ENCODE results near the gene NKX2-1. TPM values are rescaled to one million over a fixed set of nuclear protein-coding genes. Genes with fewer than 3 reads are reported as not detected.

Gene NKX2-1
- total RNA-seq, 4 donors from 2014 or later: not detected

DNA sequence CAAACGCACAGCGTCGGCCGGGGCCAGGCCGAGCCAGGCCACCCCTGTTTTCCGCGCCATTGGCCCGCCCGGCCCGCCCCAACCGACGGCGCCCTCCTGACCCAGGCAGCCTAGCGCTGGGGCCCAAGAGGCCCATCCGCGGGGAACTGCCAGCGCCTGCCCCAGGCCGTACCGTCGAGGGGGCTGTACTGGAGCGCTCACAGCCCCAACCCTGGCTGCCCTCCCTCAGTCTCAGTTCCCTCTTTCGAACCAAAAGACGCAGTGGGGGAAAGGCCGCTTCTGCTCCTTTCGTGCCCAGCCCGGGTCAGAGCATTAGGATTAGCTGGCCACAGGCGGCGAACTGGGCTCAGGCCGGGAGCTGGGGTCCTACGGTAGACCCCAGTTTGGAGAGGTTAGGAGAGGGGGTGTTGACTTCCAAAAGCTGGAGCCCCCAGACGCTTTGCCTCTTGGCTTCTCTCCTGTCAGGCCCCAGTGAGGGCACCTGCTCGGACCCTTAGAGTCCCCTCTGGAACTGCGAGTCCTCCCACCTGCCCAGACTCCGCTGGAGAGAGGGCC is 1.9 kb downstream of the NKX2-1 start:
- Histone ChIP-seq H3K4me1 (peaks cover 9 to 34% (median 30%) of the 10 kb centered on the region in 4 donors), H3K4me3 (no peak overlapping the region), H3K27me3 (peaks cover 100% of the 10 kb centered on the region), H3K9me3 (no peaks in the 10 kb centered on the region), H3K27ac (no peak overlapping the region), H3K36me3 (no peaks in the 10 kb centered on the region)
- WGBS, 2 donors (ENCODE audit: low coverage in 1 of 2): 9% methylated on average over 26 of the region's 34 CpGs; no CpG with 5 or more reads in 1 of the 2 donors
- no peak for DNase-seq
- in situ Hi-C loops (cut with MboI; ENCODE audit: low pct_ligation_motif_present in 1 of 4, low pct_unique_long_range_greater_than_20kb in 1 of 4, low sequenced_read_pairs in 3 of 4) (no loop called here), intact Hi-C loops (cut with DNase I; ENCODE audit: low total_unique reads) (no loop called here)
- TF ChIP-seq POLR2AphosphoS5 (IDR thresholded peaks at IDR 0.05) (no peak), EP300 (IDR thresholded peaks at IDR 0.05; ENCODE audit: low read depth) (no peak), POLR2A (IDR thresholded peaks at IDR 0.05) (no peak), CTCF (IDR thresholded peaks at IDR 0.05) (no peak)

GRCh38 chr14:36517242-36518030 is 2.6 kb downstream of the NKX2-1 start:
- Histone ChIP-seq H3K27ac (no peak overlapping the region), H3K27me3 (peaks cover 100% of the 10 kb centered on the region), H3K4me3 (no peak overlapping the region), H3K4me1 (peaks cover 9 to 34% (median 30%) of the 10 kb centered on the region in 4 donors), H3K9me3 (no peaks in the 10 kb centered on the region), H3K36me3 (no peaks in the 10 kb centered on the region)
- in situ Hi-C loops (cut with MboI; ENCODE audit: low pct_ligation_motif_present in 1 of 4, low pct_unique_long_range_greater_than_20kb in 1 of 4, low sequenced_read_pairs in 3 of 4) (no loop called here), intact Hi-C loops (cut with DNase I; ENCODE audit: low total_unique reads) (no loop called here)
- TF ChIP-seq EP300 (IDR thresholded peaks at IDR 0.05; ENCODE audit: low read depth) (no peak), CTCF (IDR thresholded peaks at IDR 0.05) (no peak), POLR2A (IDR thresholded peaks at IDR 0.05) (no peak), POLR2AphosphoS5 (IDR thresholded peaks at IDR 0.05) (no peak)
- 0 to 13% methylated on average over 1 to 29 of the region's 87 CpGs for WGBS, 2 donors (ENCODE audit: low coverage in 1 of 2)
- no peak for DNase-seq

DNA sequence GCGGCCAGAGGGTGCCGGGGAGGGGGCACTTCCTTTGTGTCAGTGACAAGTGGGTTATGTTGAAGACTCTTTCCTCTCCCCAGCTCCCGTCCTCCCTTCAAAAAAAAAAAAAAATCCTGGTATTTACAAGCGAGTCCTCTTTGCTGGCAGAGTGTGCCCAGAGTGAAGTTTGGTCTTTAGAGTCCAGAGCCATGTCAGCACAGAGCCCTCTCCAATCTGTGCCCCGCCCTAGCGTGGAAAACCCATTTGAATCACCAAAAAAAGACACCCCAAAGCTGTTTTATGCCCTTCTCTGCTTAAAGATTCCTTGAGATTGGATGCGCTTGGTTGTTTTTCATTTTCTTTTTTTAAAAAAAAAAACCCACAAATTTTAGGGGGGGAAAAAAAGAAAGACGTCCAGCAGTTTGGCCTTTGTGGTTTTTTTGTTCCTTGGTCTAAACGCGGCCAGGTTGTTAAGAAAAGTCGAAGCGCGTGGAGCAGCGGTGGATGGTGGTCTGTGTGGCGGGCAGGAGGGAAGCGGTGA is 3.3 kb downstream of the NKX2-1 start:
- Histone ChIP-seq H3K36me3 (no peaks in the 10 kb centered on the region), H3K4me1 (peaks cover 9 to 34% (median 30%) of the 10 kb centered on the region in 4 donors), H3K9me3 (no peaks in the 10 kb centered on the region), H3K4me3 (no peak overlapping the region), H3K27me3 (peaks cover 100% of the 10 kb centered on the region), H3K27ac (no peak overlapping the region)
- intact Hi-C loops (cut with DNase I; ENCODE audit: low total_unique reads) (no loop called here), in situ Hi-C loops (cut with MboI; ENCODE audit: low pct_ligation_motif_present in 1 of 4, low pct_unique_long_range_greater_than_20kb in 1 of 4, low sequenced_read_pairs in 3 of 4) (no loop called here)
- WGBS, 2 donors (ENCODE audit: low coverage in 1 of 2): 9 to 17% methylated on average over 14 to 16 of the region's 16 CpGs
- no peak for DNase-seq
- no peak for TF ChIP-seq CTCF (IDR thresholded peaks at IDR 0.05)
- TF ChIP-seq POLR2A (IDR thresholded peaks at IDR 0.05): no peak
- TF ChIP-seq POLR2AphosphoS5 (IDR thresholded peaks at IDR 0.05): no peak
- TF ChIP-seq EP300 (IDR thresholded peaks at IDR 0.05; ENCODE audit: low read depth): no peak

- intact Hi-C loops (cut with DNase I; ENCODE audit: low total_unique reads) (no loop called here), in situ Hi-C loops (cut with MboI; ENCODE audit: low pct_ligation_motif_present in 1 of 4, low pct_unique_long_range_greater_than_20kb in 1 of 4, low sequenced_read_pairs in 3 of 4) (no loop called here)
- Histone ChIP-seq H3K27ac (no peak overlapping the region), H3K27me3 (peaks cover 98% of the 10 kb centered on the region), H3K36me3 (no peaks in the 10 kb centered on the region), H3K4me3 (no peak overlapping the region), H3K4me1 (peaks cover 9 to 31% (median 28%) of the 10 kb centered on the region in 4 donors), H3K9me3 (no peaks in the 10 kb centered on the region)
- no peak for DNase-seq
- no peak for TF ChIP-seq CTCF (IDR thresholded peaks at IDR 0.05)
- 27 to 42% methylated on average over 11 of the region's 11 CpGs for WGBS, 2 donors (ENCODE audit: low coverage in 1 of 2)
Observed at GRCh38 chr14:36515896-36516718, 3.9 kb downstream of the NKX2-1 start.
